SU-DHL-6 (cell line): ENCODE measurements around the gene QPCT.
"Not testable (repeated sequence)": the region's sequence is repeated elsewhere in the genome, so short reads cannot be mapped to it uniquely, and the experiment has no call there.

ENCODE experiments used
- H2AFZ ChIP-seq: fragments of 200-600 bp; sonication (generic); 2 replicates; pipeline ENCODE4 v1.6.1; 2014; ENCODE audit warnings: low read depth, mild to moderate bottlenecking, moderate library complexity, mixed read lengths, antibody characterized with exemption, low read length; ENCODE audit not compliant: severe bottlenecking
- H3F3A ChIP-seq: fragments of 200-600 bp; shearing (Covaris generic); 2 replicates; pipeline ENCODE4 v1.6.0; 2016; ENCODE audit warnings: antibody characterized with exemption, mild to moderate bottlenecking; ENCODE audit not compliant: insufficient read depth
- H3K27ac ChIP-seq: fragments of 200-600 bp; sonication (generic); 2 replicates; pipeline ENCODE4 v1.5.1; 2016; ENCODE audit warnings: low read depth, mild to moderate bottlenecking, low read length, moderate library complexity, mixed read lengths
- H3K27me3 ChIP-seq: fragments of 200-600 bp; sonication (generic), shearing (Covaris generic); 2 replicates; pipeline ENCODE4 v1.6.0; 2014; ENCODE audit warnings: mild to moderate bottlenecking, low read length
- H3K36me3 ChIP-seq: fragments of 200-600 bp; sonication (generic); 2 replicates; pipeline ENCODE4 v1.6.1; 2014; ENCODE audit warnings: mild to moderate bottlenecking, low read length, mixed read lengths
- H3K4me2 ChIP-seq: fragments of 300-600, 200-600 bp; shearing (Covaris generic), sonication (generic); 2 replicates; pipeline ENCODE4 v1.6.0; 2014; ENCODE audit warnings: low read length, low read depth, mild to moderate bottlenecking; ENCODE audit not compliant: poor library complexity, severe bottlenecking
- H3K4me3 ChIP-seq: fragments of 200-600 bp; sonication (generic); 2 replicates; pipeline ENCODE4 v1.5.1; 2014; ENCODE audit warnings: antibody characterized with exemption, low read length, mild to moderate bottlenecking, mixed read lengths; ENCODE audit not compliant: insufficient read depth, poor library complexity, severe bottlenecking
- H3K79me2 ChIP-seq: fragments of 200-600 bp; sonication (generic); 2 replicates; pipeline ENCODE4 v1.6.1; 2014; ENCODE audit warnings: mild to moderate bottlenecking, low read length, moderate library complexity; ENCODE audit not compliant: insufficient read depth
- H3K9ac ChIP-seq: fragments of 200-600 bp; sonication (generic); 2 replicates; pipeline ENCODE4 v1.7.0; 2014; ENCODE audit warnings: mild to moderate bottlenecking, low read length
- H3K9me2 ChIP-seq: fragments of 200-600 bp; sonication (generic); replicated peaks from 2 replicates; pipeline ENCODE4 v1.6.1; 2014; ENCODE audit warnings: low read length; ENCODE audit not compliant: insufficient read depth
- H3K9me3 ChIP-seq: fragments of 200-600 bp; sonication (generic); 2 replicates; pipeline ENCODE4 v1.6.1; 2014; ENCODE audit warnings: low read length, mixed read lengths; ENCODE audit not compliant: insufficient read depth
- H4K20me1 ChIP-seq: fragments of 200-600 bp; sonication (generic); 2 replicates; pipeline ENCODE4 v1.6.1; 2014; ENCODE audit warnings: low read depth, mild to moderate bottlenecking, antibody characterized with exemption, low read length, moderate library complexity, mixed read lengths
- EZH2phosphoT487 ChIP-seq: fragments of 200-600 bp; sonication (generic), shearing (Covaris generic); conservative IDR thresholded peaks from 2 replicates; pipeline ENCODE4 v1.6.1; 2018; ENCODE audit warnings: mild to moderate bottlenecking, antibody characterized with exemption, low read length, moderate library complexity, mixed read lengths
- TF ChIP-seq, protein P1 (sequence below): fragments of 200-600 bp; sonication (generic); IDR thresholded peaks from one replicate; pipeline ENCODE4 v1.5.1; 2017; ENCODE audit warnings: antibody characterized with exemption, mild to moderate bottlenecking, low read length, moderate library complexity; ENCODE audit not compliant: insufficient read depth, poor library complexity, severe bottlenecking

QPCT gene

DNA sequence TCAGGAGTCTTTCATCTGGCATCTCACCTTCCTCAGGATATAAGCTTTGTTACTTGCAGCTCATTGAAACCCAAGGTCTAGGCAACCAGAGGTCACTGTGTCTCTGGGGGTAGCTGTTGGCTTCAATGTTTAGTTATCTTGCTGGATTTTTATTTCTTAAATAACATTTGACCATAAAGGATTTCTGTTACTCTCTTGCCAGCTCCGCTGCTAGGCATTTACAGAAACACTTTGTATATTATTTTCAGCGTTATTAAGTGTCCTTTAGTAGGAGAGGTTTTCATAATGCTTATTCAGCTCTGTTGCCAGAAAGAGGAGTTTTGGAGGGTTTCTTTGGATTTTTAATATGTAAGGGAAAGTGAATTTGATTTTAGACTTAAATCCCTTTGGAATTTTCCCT, 61.4 kb downstream of the QPCT start:
- Histone ChIP-seq H3K9ac (no peak overlapping the region), H3K27me3 (no peaks in the 10 kb centered on the region), H3K36me3 (no peaks in the 10 kb centered on the region), H3K9me2 (no peaks in the 10 kb centered on the region), H3K9me3 (no peaks in the 10 kb centered on the region), H3K4me3 (no peak overlapping the region), H3K79me2 (no peaks in the 10 kb centered on the region), H2AFZ (no peak overlapping the region), H3K4me2 (no peak overlapping the region), H3F3A (no peaks in the 10 kb centered on the region), H3K27ac (no peak overlapping the region), H4K20me1 (no peaks in the 10 kb centered on the region)
- TF ChIP-seq, protein P1, sequence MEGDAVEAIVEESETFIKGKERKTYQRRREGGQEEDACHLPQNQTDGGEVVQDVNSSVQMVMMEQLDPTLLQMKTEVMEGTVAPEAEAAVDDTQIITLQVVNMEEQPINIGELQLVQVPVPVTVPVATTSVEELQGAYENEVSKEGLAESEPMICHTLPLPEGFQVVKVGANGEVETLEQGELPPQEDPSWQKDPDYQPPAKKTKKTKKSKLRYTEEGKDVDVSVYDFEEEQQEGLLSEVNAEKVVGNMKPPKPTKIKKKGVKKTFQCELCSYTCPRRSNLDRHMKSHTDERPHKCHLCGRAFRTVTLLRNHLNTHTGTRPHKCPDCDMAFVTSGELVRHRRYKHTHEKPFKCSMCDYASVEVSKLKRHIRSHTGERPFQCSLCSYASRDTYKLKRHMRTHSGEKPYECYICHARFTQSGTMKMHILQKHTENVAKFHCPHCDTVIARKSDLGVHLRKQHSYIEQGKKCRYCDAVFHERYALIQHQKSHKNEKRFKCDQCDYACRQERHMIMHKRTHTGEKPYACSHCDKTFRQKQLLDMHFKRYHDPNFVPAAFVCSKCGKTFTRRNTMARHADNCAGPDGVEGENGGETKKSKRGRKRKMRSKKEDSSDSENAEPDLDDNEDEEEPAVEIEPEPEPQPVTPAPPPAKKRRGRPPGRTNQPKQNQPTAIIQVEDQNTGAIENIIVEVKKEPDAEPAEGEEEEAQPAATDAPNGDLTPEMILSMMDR, result no peak
- TF ChIP-seq EZH2phosphoT487, result no peak

- Histone ChIP-seq H3K36me3 (no peaks in the 10 kb centered on the region), H4K20me1 (no peaks in the 10 kb centered on the region), H3K9ac (no peak overlapping the region), H2AFZ (no peak overlapping the region), H3K27ac (no peak overlapping the region), H3K9me3 (no peaks in the 10 kb centered on the region), H3K27me3 (no peaks in the 10 kb centered on the region), H3F3A (no peaks in the 10 kb centered on the region), H3K9me2 (no peaks in the 10 kb centered on the region), H3K4me3 (no peak overlapping the region), H3K4me2 (no peak overlapping the region), H3K79me2 (no peaks in the 10 kb centered on the region)
- TF ChIP-seq, protein P1, result no peak
- TF ChIP-seq EZH2phosphoT487, result no peak
Observed at GRCh38 chr2:37412231-37412630, 67.8 kb downstream of the QPCT start.

GRCh38 chr2:37413911-37414469, 69.6 kb downstream of the QPCT start:
- not testable (repeated sequence) for H2AFZ ChIP-seq, H3K9me2 ChIP-seq, H3K9me3 ChIP-seq, H3K36me3 ChIP-seq, H3K9ac ChIP-seq, H3F3A ChIP-seq, H3K4me3 ChIP-seq, H3K27ac ChIP-seq, H4K20me1 ChIP-seq, H3K4me2 ChIP-seq, H3K27me3 ChIP-seq, H3K79me2 ChIP-seq

- Histone ChIP-seq H3K9me3 (no peaks in the 10 kb centered on the region), H4K20me1 (no peaks in the 10 kb centered on the region), H2AFZ (no peak overlapping the region), H3K79me2 (no peaks in the 10 kb centered on the region), H3K27me3 (no peaks in the 10 kb centered on the region), H3K36me3 (no peaks in the 10 kb centered on the region), H3K9ac (no peak overlapping the region), H3K4me3 (no peak overlapping the region), H3K27ac (no peak overlapping the region), H3K9me2 (no peaks in the 10 kb centered on the region), H3F3A (no peaks in the 10 kb centered on the region), H3K4me2 (no peak overlapping the region)
- TF ChIP-seq, protein P1, result peak; percentile 73
- TF ChIP-seq EZH2phosphoT487, result no peak
Observed at GRCh38 chr2:37414470-37414949, 70.1 kb downstream of the QPCT start.
